Measurements from ENCODE around the gene ILK. TPM values are rescaled to one million over a fixed set of nuclear protein-coding genes. Genes with fewer than 3 reads are reported as not detected.

Gene ILK
- total and polyA plus RNA-seq, 10 of the 15 experiments (the other 5 are each of a cell fraction or from before 2014, with no cell fraction given), result 51.8 to 163 (median 92.0) TPM

DNA sequence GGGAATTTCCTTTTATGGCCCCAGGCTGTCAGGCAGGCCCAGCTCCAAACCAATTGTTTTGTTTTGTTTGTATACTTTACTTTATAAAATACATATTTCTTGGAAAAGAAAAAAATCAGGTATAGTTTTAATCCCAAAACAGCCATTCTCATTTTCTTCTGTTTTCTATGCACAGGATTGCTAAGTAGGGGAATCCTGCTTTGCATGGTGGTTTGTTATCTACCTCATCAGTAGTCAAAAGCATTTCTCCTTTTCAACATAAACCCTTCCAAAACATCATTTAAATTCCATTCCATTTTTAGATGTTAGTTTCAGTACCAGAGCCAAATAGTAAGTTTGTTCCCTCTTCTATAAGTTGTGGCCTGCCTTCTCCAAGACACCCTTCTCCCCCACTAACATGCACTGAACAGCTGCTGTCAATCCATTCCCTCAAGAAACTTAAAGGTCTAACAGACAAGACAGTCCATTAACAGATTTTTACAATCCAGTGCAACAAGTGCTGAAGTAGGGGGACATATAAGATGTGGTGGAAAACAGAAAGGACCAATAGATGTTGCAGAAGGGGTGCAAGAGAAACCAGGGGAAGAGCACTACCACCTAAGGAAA, 3.7 kb downstream of the ILK start:
- in situ Hi-C loops (cut with MboI) (loop anchor here (5.0 kb wide), 1 partner anchor 125 kb away; the partner anchor contains the start of genes ARFIP2 and TIMM10B), intact Hi-C loops (cut with micrococcal nuclease; ENCODE audit: unreplicated experiment) (loop anchor here (2.0 to 10.0 kb wide), 2 partner anchors 126 to 222 kb away; partner anchors contain the start of genes ARFIP2 and TIMM10B)
- H3K27ac ChIP-seq (ENCODE audit: control insufficient read depth, insufficient read depth), result peak overlapping the region; percentile 88
- SMC1A ChIA-PET (ENCODE audit: uncharacterized antibody, unreplicated experiment), result interaction anchor here (1.2 to 6.2 kb wide), 5 partner anchors 11 to 138 kb away, joined by 3 to 57 read pairs (median 6); partner anchors contain the start of genes MRPL17 and TPP1
- no peaks in the 10 kb centered on the region for H4K20me1 ChIP-seq (ENCODE audit: control insufficient read depth, insufficient read depth)
- POLR2A ChIA-PET, result interaction anchor here (0.5 to 7.2 kb wide), 12 partner anchors 9 to 372 kb away, joined by 3 to 85 read pairs (median 3); partner anchors contain the start of genes ARFIP2, FHIP1B, MRPL17 and TIMM10B
- peaks cover 72% of the 10 kb centered on the region for H3K79me2 ChIP-seq (ENCODE audit: control insufficient read depth, insufficient read depth, low read length)
- ATAC-seq (no peak), DNase-seq (ENCODE audit: low read depth, low spot score) (no peak), FAIRE-seq (no peak)
- CTCF ChIA-PET, result interaction anchor here (0.9 to 3.6 kb wide), 6 partner anchors 11 to 228 kb away, joined by 3 to 26 read pairs (median 5); partner anchors contain the start of genes MRPL17 and TPP1
- TF ChIP-seq, protein P1, sequence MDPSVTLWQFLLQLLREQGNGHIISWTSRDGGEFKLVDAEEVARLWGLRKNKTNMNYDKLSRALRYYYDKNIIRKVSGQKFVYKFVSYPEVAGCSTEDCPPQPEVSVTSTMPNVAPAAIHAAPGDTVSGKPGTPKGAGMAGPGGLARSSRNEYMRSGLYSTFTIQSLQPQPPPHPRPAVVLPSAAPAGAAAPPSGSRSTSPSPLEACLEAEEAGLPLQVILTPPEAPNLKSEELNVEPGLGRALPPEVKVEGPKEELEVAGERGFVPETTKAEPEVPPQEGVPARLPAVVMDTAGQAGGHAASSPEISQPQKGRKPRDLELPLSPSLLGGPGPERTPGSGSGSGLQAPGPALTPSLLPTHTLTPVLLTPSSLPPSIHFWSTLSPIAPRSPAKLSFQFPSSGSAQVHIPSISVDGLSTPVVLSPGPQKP (IDR thresholded peaks at IDR 0.05; ENCODE audit: low read depth, low read length), result peak; percentile 3; the same call in 1 of the 2 replicates
- peak; percentile 78 to 95; a peak in 3 of 4 replicates for TF ChIP-seq SRF (IDR thresholded peaks at IDR 0.05; ENCODE audit: low read depth in 2 of 2, low read length in 2 of 2)
- TF ChIP-seq EGR1 (IDR thresholded peaks at IDR 0.05; ENCODE audit: borderline replicate concordance in 1 of 2, low read depth in 2 of 2, low read length in 2 of 2), result no peak
- peaks cover 30% of the 10 kb centered on the region for H3K4me1 ChIP-seq (ENCODE audit: control insufficient read depth, insufficient read depth, low read length)
- no TSS peak for BruUV-seq (replicated peaks)
- H3K27me3 ChIP-seq (replicated peaks in 1 of 2; ENCODE audit: control insufficient read depth in 2 of 2, insufficient read depth in 2 of 2, low read length in 1 of 2), result no peaks in the 10 kb centered on the region
- no peak overlapping the region for H2AFZ ChIP-seq (ENCODE audit: control insufficient read depth, low read depth, low read length)
- H3K36me3 ChIP-seq (ENCODE audit: control insufficient read depth in 2 of 2, insufficient read depth in 2 of 2, low read length in 1 of 2), result peaks cover 23 to 28% of the 10 kb centered on the region in 2 experiments
- H3K4me3 ChIP-seq, result peak overlapping the region; percentile 19; the same call in 1 of the 2 replicates
- RAD21 ChIA-PET (ENCODE audit: unreplicated experiment), result interaction anchor here (0.8 to 2.0 kb wide), 8 partner anchors 11 to 138 kb away, joined by 3 to 23 read pairs (median 4); partner anchors contain the start of genes MRPL17 and TPP1
- peak overlapping the region; percentile 98 for H3K4me2 ChIP-seq (ENCODE audit: control insufficient read depth, insufficient read depth)
- peak overlapping the region; percentile 23; the same call in 1 of the 2 replicates for H3K9ac ChIP-seq (ENCODE audit: control insufficient read depth, insufficient read depth, low read length)
- no peaks in the 10 kb centered on the region for H3K9me3 ChIP-seq (replicated peaks; ENCODE audit: control insufficient read depth, insufficient read depth, low read length)

Data from GM12878 (cell line).